ENCODE measurements around the gene LYZL6. TPM values are rescaled to one million over a fixed set of nuclear protein-coding genes. Genes with fewer than 3 reads are reported as not detected.

LYZL6 gene, protein sequence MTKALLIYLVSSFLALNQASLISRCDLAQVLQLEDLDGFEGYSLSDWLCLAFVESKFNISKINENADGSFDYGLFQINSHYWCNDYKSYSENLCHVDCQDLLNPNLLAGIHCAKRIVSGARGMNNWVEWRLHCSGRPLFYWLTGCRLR
- not detected for total RNA-seq
- long read RNA-seq = 0 reads

GRCh38 chr17:35943537-35943936 is at the start of gene LYZL6:
LYZL6 (minus strand) TSS chr17:35943713; CDS start chr17:35939356, 4,357 bp downstream.
- H3K27me3 ChIP-seq (ENCODE audit: low read depth) = peaks cover 28% of the 10 kb centered on the region
- TF ChIP-seq, protein P1, sequence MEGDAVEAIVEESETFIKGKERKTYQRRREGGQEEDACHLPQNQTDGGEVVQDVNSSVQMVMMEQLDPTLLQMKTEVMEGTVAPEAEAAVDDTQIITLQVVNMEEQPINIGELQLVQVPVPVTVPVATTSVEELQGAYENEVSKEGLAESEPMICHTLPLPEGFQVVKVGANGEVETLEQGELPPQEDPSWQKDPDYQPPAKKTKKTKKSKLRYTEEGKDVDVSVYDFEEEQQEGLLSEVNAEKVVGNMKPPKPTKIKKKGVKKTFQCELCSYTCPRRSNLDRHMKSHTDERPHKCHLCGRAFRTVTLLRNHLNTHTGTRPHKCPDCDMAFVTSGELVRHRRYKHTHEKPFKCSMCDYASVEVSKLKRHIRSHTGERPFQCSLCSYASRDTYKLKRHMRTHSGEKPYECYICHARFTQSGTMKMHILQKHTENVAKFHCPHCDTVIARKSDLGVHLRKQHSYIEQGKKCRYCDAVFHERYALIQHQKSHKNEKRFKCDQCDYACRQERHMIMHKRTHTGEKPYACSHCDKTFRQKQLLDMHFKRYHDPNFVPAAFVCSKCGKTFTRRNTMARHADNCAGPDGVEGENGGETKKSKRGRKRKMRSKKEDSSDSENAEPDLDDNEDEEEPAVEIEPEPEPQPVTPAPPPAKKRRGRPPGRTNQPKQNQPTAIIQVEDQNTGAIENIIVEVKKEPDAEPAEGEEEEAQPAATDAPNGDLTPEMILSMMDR (IDR thresholded peaks at IDR 0.05; ENCODE audit: borderline replicate concordance) = no peak
- no peaks in the 10 kb centered on the region for H3K4me1 ChIP-seq
- no peaks in the 10 kb centered on the region for H3K9me3 ChIP-seq (replicated peaks)
- no peak within 1 kb of the TSS for H3K27ac ChIP-seq (replicated peaks)
- intact Hi-C loops (cut with micrococcal nuclease) = no loop called here
- no peaks in the 10 kb centered on the region for H3K36me3 ChIP-seq
- no peak within 1 kb of the TSS for H3K4me3 ChIP-seq
- DNase-seq = no peak

- H3K27ac ChIP-seq (replicated peaks) = no peak overlapping the region
- peaks cover 18% of the 10 kb centered on the region for H3K4me1 ChIP-seq
- intact Hi-C loops (cut with micrococcal nuclease) = no loop called here
- H3K36me3 ChIP-seq = no peaks in the 10 kb centered on the region
- peaks cover 18% of the 10 kb centered on the region for H3K27me3 ChIP-seq (ENCODE audit: low read depth)
- DNase-seq = no peak
- H3K4me3 ChIP-seq = no peak overlapping the region
- H3K9me3 ChIP-seq (replicated peaks) = peaks cover 26% of the 10 kb centered on the region
- TF ChIP-seq, protein P1 (IDR thresholded peaks at IDR 0.05; ENCODE audit: borderline replicate concordance) = no peak
Observed at GRCh38 chr17:35991075-35991474, 47.6 kb upstream of the LYZL6 start.

GRCh38 chr17:35988164-35988563 is 44.7 kb upstream of the LYZL6 start:
- intact Hi-C loops (cut with micrococcal nuclease) = no loop called here
- Histone ChIP-seq H3K4me3 (no peak overlapping the region), H3K9me3 (replicated peaks) (peaks cover 12% of the 10 kb centered on the region), H3K27me3 (ENCODE audit: low read depth) (peaks cover 21% of the 10 kb centered on the region), H3K4me1 (peaks cover 24% of the 10 kb centered on the region), H3K36me3 (no peaks in the 10 kb centered on the region), H3K27ac (replicated peaks) (no peak overlapping the region)
- TF ChIP-seq, protein P1 (IDR thresholded peaks at IDR 0.05; ENCODE audit: borderline replicate concordance) = no peak
- DNase-seq = no peak

DNA sequence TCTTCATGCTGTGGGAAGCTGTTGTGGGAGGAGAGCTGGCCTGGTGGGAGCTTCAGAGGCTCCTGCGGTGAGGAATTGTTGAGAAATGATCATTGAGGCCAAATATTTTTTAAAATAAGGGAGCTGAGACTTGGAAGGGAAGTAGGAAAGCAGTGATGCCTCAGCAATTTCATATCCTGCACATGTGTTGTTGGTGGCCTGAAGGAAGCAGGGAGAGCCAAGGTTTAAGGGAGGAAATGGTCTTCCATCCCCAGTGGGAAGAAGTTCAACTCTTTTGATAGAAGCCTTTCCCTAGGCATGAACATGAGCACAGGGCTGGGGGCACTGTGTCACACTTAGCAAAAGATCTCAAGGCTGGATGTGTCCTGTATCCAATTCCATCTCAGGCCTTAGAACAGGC is 43.1 kb upstream of the LYZL6 start, which contains the start of gene CCL14:
Gene CCL14 (minus strand): TSS at position 87 of the 400 bp plus-strand sequence. CDS start 80 bp downstream, at position 7.
- TF ChIP-seq, protein P1 (IDR thresholded peaks at IDR 0.05; ENCODE audit: borderline replicate concordance) = no peak
- H3K4me3 ChIP-seq = peak within 1 kb of the TSS; percentile 10
- intact Hi-C loops (cut with micrococcal nuclease) = no loop called here

DNA sequence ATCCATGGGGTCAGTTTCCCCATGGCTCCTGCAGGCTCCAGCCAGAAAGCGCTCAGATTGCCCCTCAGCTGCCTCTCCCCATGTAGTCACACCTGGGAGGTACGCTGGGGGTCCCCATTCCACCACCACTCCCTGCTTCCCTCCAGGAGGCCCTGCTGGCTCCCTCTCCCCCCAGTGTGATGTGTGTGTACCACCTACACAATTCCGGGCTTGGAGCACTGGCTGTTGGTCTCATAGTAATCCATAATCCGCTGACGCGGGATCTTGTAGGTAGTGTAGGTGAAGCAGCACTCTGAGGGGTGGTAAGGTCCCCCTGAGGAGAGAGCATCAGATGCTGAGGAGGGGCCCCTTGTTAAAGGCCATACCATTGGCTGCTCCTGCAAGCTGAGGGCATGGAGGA is 40.6 kb upstream of the LYZL6 start:
- Histone ChIP-seq H3K4me3 (no peak overlapping the region), H3K36me3 (no peaks in the 10 kb centered on the region), H3K27ac (replicated peaks) (no peak overlapping the region), H3K4me1 (peaks cover 24% of the 10 kb centered on the region), H3K9me3 (replicated peaks) (peaks cover 7% of the 10 kb centered on the region), H3K27me3 (ENCODE audit: low read depth) (peaks cover 6% of the 10 kb centered on the region)
- no peak for DNase-seq
- intact Hi-C loops (cut with micrococcal nuclease) = no loop called here
- TF ChIP-seq, protein P1 (IDR thresholded peaks at IDR 0.05; ENCODE audit: borderline replicate concordance) = no peak

More for the DNA sequence above, 43.1 kb upstream of the LYZL6 start, which contains the start of gene CCL14:
- H3K27me3 ChIP-seq (ENCODE audit: low read depth) = peaks cover 10% of the 10 kb centered on the region
- H3K36me3 ChIP-seq = no peaks in the 10 kb centered on the region
- H3K4me1 ChIP-seq = peaks cover 24% of the 10 kb centered on the region
- H3K27ac ChIP-seq (replicated peaks) = peak within 1 kb of the TSS; percentile 36
- DNase-seq = no peak
- peaks cover 12% of the 10 kb centered on the region for H3K9me3 ChIP-seq (replicated peaks)

Data from left ventricle myocardium inferior (tissue), 1 donor.